Activated CD8-positive, alpha-beta memory T cell treated with anti-CD3 and anti-CD28 coated beads, Interleukin-2, amount 50 U/mL, for 1 hour (primary cell): ENCODE measurements around the gene ZSCAN25.
A peak's percentile ranks its signal among the peaks of the same experiment; 100 is the strongest.
"Not testable (repeated sequence)": the region's sequence is repeated elsewhere in the genome, so short reads cannot be mapped to it uniquely, and the experiment has no call there.

Source experiments
- DNase-seq: peaks from one replicate; pipeline ENCODE4 v3.0.0-alpha.2; 2020; ENCODE audit errors: extremely low read depth

Gene ZSCAN25

GRCh38 chr7:99617192-99617781, 541 bp downstream of the ZSCAN25 start:
- DNase-seq, result no peak

GRCh38 chr7:99618726-99619125, 2.0 kb downstream of the ZSCAN25 start:
- DNase-seq, result no peak

GRCh38 chr7:99619571-99620130, 2.9 kb downstream of the ZSCAN25 start:
- no peak for DNase-seq

DNA sequence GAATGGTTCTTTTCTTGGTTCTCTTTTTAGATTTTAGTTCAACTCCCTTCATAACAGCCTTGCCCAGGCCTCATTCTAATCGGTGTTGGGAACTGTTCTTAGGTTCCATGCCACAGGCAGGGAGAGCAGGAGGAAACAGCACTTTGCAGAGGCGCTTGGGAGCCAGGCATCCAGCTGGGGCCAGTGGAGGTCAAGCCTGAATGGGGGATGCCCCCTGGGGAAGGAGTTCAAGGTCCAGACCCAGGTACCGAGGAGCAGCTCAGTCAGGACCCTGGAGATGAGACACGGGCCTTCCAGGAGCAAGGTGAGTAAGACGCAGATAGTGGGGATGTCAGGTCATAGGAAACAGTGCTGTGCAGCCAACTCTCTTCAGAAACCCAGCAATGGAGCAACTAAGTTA, 4.5 kb downstream of the ZSCAN25 start:
- DNase-seq, result no peak

DNA sequence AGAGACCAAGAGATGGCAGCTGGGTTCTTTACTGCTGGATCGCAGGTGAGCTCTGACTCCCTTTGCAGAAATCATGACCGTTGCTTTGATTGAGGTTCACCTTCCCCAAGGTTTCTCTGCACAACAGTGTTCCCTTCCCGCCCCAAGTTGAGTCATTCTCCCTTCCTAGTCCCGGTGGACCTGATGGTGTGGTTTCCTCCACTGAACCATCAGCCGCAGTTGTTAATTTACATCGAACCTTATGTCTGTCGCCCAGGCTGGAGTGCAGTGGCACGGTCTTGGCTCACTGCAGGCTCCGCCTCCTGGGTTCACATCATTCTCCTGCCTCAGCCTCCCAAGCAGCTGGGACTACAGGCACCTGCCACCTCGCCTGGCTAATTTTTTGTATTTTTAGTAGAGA, 5.8 kb downstream of the ZSCAN25 start:
- no peak for DNase-seq

DNA sequence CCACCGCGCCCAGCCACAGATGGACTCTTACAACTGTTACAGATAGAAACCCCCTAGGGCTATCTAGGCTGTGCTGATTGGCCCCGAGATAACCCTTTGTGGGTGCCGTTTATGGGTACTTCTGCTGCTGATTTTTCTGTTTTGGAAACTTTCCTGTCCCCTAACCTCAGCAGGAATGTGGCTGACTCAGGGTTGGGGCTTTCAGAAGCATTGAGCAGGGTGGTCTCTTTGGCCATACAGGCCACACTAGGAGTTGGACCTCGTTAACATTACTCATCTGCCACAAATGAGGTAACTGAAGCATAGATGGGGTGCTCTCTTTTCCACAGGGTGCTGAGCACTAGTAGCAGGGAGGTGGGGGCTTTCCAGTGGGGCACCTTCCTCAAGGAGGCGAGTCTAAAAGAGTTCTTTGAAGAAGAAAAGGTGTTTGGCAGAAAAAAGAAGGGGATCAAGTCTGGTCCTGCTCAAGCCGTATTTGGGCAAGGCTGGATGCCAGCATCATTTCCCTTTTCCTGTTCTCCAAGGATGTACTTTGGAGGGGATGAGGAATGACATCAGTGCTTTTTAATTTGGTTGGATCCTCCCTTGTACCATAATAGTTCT, 6.4 kb downstream of the ZSCAN25 start:
- no peak for DNase-seq

- no peak for DNase-seq
Observed at GRCh38 chr7:99623702-99624447, 7.1 kb downstream of the ZSCAN25 start.

DNA sequence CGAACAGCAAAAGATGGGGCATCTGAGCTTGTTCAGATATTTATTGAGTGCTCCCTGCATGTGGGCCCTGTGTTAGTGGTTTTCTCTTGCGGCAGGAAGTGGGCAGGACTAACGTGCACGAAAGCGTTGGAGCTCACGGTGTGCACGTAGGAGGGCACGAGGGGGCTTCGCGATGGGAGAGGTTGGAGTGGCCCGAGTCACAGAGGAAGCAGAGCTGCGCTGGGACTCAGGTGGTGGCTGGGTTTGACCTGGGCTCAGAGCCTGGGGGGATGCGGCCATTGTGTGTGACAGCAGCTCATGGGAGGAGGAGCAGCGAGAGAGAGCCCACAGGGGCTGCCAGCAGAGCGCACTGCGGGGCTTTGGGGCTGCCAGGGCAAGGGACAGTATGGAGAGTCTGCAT, 7.7 kb downstream of the ZSCAN25 start:
- DNase-seq, result peak; percentile 59

- DNase-seq, result no peak
Observed at GRCh38 chr7:99625321-99625720, 8.6 kb downstream of the ZSCAN25 start.

- no peak for DNase-seq
Observed at GRCh38 chr7:99625961-99626360, 9.2 kb downstream of the ZSCAN25 start.

- no peak for DNase-seq
Observed at GRCh38 chr7:99626661-99627060, 9.9 kb downstream of the ZSCAN25 start.

DNA sequence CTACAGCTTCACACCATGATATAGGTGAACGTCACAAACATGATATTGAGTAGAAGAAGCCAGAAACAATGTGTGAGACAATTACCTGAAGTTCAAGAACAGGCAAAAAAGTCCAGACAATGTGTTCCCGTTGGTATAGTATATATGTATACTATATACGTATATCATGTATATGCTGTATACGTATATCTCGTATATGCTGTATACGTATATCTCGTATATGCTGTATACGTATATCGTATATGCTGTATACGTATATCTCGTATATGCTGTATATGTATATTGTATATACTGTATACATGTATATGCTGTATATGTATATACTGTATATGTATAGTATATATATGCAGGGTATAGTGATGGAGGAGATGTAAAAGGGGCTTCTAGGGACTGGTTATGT, 10.8 kb downstream of the ZSCAN25 start:
- DNase-seq, result no peak

DNA sequence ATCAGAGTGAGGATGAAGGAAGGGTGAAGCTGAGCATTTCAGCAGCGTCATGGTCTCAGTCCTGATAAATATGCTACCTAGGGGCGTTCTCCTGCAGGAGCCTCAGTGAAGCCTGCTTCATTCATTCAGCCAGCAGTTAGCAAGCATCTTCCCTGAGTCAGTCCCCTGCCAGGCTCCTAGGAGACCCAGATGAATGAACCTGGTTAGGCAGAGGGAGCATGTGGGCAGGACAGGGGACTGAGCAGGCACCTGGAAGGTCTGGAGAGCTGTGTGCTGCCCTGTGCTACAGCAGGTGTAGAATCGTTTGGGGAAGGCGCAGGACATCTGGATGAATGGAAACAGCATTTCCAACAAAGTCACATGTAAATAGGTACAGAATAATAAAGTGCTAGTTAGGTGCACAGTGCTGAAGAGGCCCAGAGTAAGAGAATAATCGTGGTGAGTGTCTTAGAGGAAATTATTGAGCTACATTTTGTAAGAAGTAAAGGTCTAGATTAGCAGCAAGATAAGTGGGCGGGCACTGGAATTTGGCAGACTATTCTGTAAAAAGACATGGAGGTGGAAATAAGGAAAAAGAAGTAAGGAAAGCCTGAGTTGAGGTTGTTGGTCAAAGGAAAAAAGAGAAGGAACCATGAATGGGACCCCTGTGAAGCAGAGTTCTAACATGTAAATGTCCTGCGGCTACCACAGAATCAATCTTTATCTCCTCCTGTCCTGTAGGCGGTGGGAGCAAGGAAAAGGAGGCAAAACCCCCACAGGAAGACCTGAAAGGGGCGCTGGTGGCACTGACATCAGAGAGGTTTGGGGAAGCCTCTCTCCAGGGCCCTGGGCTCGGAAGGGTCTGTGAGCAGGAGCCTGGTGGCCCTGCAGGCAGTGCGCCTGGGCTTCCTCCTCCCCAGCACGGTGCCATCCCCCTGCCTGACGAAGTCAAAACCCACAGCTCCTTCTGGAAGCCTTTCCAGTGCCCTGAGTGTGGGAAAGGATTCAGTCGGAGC, 12.0 kb downstream of the ZSCAN25 start:
- no peak for DNase-seq

DNA sequence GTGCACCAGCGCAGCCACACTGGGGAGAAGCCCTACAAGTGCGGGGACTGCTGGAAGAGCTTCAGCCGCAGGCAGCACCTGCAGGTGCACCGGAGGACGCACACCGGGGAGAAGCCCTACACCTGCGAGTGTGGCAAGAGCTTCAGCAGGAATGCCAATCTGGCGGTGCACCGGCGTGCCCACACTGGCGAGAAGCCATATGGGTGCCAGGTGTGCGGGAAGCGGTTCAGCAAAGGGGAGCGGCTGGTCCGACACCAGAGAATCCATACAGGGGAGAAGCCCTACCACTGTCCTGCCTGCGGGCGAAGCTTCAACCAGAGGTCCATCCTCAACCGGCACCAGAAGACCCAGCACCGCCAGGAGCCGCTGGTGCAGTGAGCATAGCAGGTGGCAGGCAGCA, 12.9 kb downstream of the ZSCAN25 start:
- DNase-seq, result no peak

- no peak for DNase-seq
Observed at GRCh38 chr7:99631295-99632109, 14.8 kb downstream of the ZSCAN25 start.

GRCh38 chr7:99637414-99637813, 20.7 kb downstream of the ZSCAN25 start:
- DNase-seq, result not testable (repeated sequence)

GRCh38 chr7:99638731-99639130, 22.0 kb downstream of the ZSCAN25 start:
- no peak for DNase-seq

DNA sequence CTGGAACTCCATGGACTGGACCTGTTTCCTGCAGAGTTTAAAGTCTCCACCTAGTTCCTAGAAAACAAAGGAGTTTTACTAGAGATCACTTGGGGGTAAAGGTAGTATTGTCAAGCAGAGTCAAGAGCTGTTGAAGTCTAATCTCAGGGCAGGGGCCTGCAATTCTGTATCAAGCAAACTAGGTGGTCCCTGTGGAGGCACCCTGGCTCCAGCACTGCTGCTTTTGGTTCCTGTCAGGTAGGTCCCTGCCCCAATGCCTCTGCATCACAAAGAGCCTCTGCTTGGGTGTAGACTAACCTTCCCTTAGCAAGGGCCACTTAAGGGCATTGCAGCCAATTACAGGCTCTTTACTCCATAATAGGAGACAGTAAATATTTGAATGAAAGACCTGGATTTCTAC, 22.5 kb downstream of the ZSCAN25 start:
- no peak for DNase-seq

GRCh38 chr7:99642027-99642426, 25.3 kb downstream of the ZSCAN25 start:
- DNase-seq, result no peak

DNA sequence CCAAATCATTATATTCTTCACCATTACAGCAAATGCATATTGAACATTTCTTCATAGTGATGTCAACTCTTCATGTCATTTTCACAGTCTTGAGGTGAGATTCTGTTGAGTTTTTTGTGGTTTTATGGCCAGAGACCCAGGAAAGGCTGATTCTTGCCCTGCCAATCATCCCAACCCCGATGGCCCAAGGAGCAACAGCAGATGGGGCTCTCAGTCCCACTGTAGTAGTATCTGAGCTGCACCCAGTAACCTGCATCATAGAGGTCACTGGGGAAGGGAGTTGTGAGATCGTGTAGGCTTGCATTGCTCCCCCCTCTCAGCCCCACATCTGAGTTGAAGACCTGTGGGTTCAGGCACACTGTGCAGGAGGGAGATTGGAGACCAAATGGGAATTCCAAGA, 26.7 kb downstream of the ZSCAN25 start:
- no peak for DNase-seq

- no peak for DNase-seq
Observed at GRCh38 chr7:99644431-99644830, 27.7 kb downstream of the ZSCAN25 start.
